ENCODE measurements around the gene ATP11B.

The ATP11B gene

DNA sequence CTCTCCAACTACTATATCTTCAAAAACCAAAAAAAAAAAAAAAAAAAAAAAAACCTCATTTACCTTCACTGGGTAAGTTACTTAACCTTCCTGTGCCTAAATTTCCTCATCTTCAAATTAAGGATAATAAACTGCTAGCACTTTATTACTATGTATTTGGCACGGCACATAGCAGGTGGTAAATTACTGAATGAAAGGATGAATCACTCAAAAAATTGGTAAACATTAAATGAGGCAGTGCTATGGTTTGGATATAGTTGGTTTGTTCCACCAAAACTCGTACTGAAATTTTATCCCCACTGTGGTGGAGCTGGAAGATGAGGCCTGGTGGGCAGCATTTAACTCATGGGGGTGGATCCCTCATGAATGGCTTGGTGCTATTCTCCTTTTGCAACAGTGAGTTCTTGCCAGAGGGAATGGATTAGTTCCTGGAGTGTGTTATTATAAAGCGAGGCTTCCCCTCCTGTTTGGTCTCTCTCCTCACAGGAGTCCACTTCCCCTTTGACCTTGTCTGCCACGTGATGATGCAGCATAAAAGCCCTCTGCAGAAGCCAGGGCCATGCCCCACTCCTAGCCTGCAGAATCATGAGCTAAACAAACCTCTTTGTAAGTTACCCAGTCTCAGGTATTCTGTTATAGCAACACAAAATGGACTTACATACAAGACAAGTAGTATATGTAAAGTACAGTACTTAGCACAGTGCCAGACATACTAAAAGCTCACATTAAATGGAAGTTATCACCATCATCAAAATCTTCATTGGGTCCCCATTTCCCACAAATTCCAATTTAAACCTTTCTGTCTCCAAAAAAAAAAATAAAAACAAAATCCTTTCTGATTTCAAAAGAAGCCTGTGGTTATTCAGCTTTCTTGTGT, 166.4 kb downstream of the ATP11B start:
- DNase-seq = no peak

DNA sequence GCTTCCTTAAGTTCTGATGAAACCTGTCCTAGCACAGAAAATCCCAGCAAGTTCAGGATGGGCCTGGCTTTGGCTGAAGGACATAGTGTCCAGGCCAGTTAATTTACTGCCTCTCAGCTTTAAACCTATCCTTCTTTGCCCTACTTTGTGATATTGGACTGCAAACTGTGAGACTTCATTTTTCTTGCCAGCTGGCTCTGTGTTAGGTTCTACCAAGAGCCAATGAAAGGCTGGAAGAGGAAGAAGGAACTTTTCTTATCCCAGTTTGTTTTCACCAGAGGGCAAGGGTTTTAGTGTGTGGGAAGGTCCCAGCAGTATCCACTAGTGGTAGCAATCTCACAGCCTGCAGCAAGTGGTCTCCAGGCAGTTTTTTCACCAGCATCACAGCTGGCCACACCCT, 168.9 kb downstream of the ATP11B start:
- no peak for DNase-seq

DNA sequence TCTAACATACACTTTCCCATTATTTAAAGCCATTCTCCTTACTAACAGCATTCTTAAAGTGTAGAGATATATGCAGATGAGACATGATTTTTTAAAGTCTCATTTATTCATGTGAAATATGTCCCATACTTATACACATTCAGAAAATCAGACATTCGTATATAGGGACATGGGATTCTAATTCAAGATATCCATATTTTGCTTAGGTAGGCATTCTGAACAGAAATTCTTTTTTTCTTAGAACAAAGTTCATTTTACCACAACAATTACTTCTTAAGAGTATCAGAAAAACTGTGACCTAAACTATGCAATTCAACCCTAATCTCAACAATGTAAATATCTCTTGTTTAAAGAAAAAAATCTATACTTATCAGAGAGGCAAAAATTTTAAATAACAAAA, 170.9 kb downstream of the ATP11B start:
- no peak for DNase-seq

DNA sequence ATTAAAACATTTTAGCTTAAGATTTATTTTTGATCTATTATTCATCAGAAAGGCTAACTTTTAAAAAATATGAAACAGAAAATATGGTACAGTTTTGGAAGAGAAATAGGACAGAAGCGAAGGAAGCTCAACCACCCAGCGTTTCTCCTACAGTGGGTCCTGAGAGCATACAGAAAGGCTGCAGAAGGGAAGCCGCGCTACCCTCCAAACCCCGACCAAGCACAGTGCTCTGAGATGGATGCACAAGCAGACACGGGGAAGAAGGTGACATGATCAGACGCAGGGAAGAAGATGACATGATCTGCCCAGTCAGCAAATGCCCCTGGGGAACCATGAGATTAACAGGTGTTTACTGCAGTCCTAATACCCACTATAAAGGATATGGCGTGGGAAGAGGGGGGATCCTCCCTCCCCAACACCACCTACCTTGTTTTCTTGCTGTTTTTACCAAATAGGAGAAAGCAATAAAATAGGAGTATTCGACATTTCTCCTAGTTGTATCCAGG, 172.6 kb downstream of the ATP11B start:
- DNase-seq = no peak

DNA sequence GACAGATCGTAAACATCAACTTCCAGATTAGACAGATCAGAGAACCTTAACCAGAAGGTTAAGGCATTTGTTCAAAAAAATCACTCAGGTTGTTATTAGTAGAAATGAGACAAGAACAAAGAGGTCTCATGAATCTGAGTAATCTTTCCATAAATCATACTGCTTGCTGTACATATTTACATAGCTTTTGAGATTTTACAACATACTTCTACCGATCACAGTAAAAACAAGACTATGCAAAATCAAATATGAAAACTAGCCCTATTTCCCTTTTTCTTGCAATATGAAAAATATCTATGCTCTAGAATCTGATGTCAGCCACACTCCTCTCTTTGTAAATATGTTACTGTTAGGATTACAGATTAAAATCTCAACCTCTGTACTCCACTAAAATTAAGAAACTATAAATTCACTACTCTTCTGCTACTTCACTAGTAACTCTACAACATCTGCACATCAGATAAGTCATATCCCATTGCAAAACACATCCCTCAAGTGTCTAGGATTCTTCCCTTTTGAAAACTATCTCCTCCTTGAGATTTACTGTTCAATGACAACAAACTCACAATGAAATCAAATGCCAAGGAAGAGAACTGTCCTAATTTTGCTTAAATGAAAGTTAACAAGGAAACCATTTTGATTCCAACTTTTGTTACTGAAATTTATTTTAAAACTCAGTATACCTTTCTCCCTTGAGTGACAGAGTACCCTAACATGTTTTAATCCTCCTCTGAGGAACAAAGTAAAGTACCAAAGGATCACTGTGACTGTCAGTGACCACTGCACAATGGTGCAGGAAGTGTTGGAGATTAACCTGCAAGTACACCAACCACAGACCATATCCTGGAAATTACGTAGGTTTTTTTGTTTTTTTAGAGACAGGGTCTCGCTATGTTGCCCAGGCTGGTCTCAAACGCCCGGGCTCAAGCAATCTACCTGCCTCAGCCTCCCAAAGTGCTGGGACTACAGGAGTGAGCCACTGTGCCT, 174.2 kb downstream of the ATP11B start:
- peak; percentile 63 for DNase-seq

DNA sequence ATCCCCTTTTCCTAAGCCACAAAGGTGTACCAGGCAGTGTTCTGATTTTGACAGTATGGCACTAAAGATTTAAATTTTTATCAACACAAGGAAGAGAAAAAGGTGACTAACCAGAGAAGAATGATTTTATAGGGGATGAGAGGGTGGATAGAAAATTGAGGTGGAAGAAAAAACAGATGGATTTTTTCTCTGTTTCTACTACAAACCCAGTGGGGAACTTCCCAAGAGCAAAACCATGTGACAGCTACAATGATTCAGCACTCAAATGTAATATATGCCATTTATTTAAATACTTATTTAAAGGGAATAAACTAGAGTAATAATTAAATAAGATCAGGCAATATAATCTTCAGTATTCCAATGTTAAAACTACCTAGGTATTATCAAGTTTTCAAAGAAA, 176.0 kb downstream of the ATP11B start:
- DNase-seq = no peak

DNA sequence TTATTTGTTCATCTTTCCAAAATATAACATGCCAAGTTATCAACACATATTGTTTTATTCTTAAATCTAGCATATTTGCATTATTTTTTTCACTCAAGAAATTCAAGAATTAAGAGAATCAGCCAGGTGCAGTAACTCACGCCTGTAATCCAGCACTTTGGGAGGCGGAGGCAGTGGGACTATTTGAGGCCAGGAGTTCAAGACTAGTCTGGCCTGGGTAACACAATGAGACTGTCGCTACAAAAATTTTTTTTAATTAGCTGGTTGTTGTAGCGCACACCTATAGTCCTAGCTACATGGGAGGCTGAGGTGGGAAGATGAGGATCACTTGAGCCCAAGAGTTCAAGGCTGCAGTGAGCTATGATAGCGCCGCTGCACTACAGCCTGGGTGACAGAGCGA, 176.5 kb downstream of the ATP11B start:
- DNase-seq = no peak

DNA sequence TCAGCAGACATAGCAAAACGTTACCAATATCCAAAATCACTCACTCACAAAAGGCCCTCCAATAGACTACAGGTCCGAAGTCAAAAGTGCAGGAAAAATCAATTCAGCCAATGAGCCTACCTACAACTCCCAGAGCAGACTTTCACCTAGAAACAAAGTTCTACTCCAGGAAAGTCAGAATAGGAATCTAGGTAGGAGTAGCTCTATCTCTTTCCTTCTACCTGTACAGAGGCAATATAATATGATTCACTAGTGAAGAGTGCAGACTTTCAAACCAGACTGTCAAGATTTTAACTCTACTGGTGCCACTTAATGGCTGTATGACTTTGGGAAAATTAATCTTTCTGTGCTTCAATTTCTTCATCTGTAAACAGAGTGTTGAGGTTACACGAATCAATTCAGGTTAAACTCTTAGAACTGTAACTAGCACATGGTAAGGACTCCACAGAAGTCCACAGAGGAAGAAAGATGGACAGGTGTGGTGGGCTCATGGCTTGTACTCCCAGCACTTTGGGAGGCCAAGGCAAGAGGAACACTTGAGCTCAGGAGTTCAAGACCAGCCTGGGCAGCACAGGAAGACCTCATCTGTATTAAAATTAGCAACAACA, 177.6 kb downstream of the ATP11B start:
- no peak for DNase-seq
